ENCODE results near the gene GGT5. TPM values are rescaled to one million over a fixed set of nuclear protein-coding genes. Genes with fewer than 3 reads are reported as not detected.
"Not testable (repeated sequence)": the region's sequence is repeated elsewhere in the genome, so short reads cannot be mapped to it uniquely, and the experiment has no call there.

GGT5 gene
- total RNA-seq, 2 experiments from 2014 or later = not detected

GRCh38 chr22:24183321-24184031 lies 61.4 kb downstream of the GGT5 start:
- no peaks in the 10 kb centered on the region for H3K27me3 Mint-ChIP-seq
- no peaks in the 10 kb centered on the region for H3K27me3 ChIP-seq (ENCODE audit: control insufficient read depth in 1 of 2, insufficient read depth in 2 of 2, low read length in 2 of 2)
- H3K27ac Mint-ChIP-seq = no peak overlapping the region
- no peaks in the 10 kb centered on the region for H3K36me3 ChIP-seq (ENCODE audit: insufficient read depth, low read length)
- intact Hi-C loops (cut with DNase I, micrococcal nuclease) = loop anchor here in 1 of 2 experiments (10.0 kb wide), 1 partner anchor 61 kb away; the partner anchor contains the start of gene GGT5
- CTCF ChIA-PET = no interaction called here
- no peaks in the 10 kb centered on the region for H3K9me3 ChIP-seq (ENCODE audit: control insufficient read depth in 1 of 2, insufficient read depth in 1 of 2, low read length in 2 of 2)
- POLR2A ChIA-PET = no interaction called here
- no peak overlapping the region for H3K4me3 ChIP-seq (ENCODE audit: low read length)
- H3K4me1 Mint-ChIP-seq (ENCODE audit: low read depth) = no peaks in the 10 kb centered on the region
- no peak overlapping the region for H3K27ac ChIP-seq (ENCODE audit: low read depth in 1 of 2, low read length in 2 of 2)
- DNase-seq = no peak
- H3K36me3 Mint-ChIP-seq (ENCODE audit: low read depth) = peaks cover 4% of the 10 kb centered on the region
- ATAC-seq (ENCODE audit: poor library complexity) = no peak
- no peak overlapping the region for H3K4me3 Mint-ChIP-seq
- H3K9me3 Mint-ChIP-seq = no peaks in the 10 kb centered on the region
- no peak for TF ChIP-seq CTCF (IDR thresholded peaks at IDR 0.05)
- H3K4me1 ChIP-seq (ENCODE audit: insufficient read depth, low read length) = no peaks in the 10 kb centered on the region

GRCh38 chr22:24182900-24183246 lies 62.0 kb downstream of the GGT5 start:
- CTCF ChIA-PET, POLR2A ChIA-PET: not testable (repeated sequence)

GRCh38 chr22:24181996-24182899 lies 62.6 kb downstream of the GGT5 start:
- TF ChIP-seq CTCF (IDR thresholded peaks at IDR 0.05) = no peak
- no peak for ATAC-seq (ENCODE audit: poor library complexity)
- Mint-ChIP-seq H3K27ac (no peak overlapping the region), H3K27me3 (no peaks in the 10 kb centered on the region), H3K36me3 (ENCODE audit: low read depth) (peaks cover 7% of the 10 kb centered on the region), H3K9me3 (no peaks in the 10 kb centered on the region), H3K4me1 (ENCODE audit: low read depth) (no peaks in the 10 kb centered on the region), H3K4me3 (no peak overlapping the region)
- no peaks in the 10 kb centered on the region for H3K9me3 ChIP-seq (ENCODE audit: control insufficient read depth in 1 of 2, insufficient read depth in 1 of 2, low read length in 2 of 2)
- H3K36me3 ChIP-seq (ENCODE audit: insufficient read depth, low read length) = peaks cover 11% of the 10 kb centered on the region
- intact Hi-C loops (cut with DNase I, micrococcal nuclease) = loop anchor here in 1 of 2 experiments (10.0 kb wide), 1 partner anchor 63 kb away; the partner anchor contains the start of gene GGT5
- H3K27ac ChIP-seq (ENCODE audit: low read depth in 1 of 2, low read length in 2 of 2) = no peak overlapping the region
- peak in 1 of 14 experiments; percentile 34 for DNase-seq
- CTCF ChIA-PET = no interaction called here
- no peak overlapping the region for H3K4me3 ChIP-seq (ENCODE audit: low read length)
- no peaks in the 10 kb centered on the region for H3K27me3 ChIP-seq (ENCODE audit: control insufficient read depth in 1 of 2, insufficient read depth in 2 of 2, low read length in 2 of 2)
- POLR2A ChIA-PET = no interaction called here
- H3K4me1 ChIP-seq (ENCODE audit: insufficient read depth, low read length) = no peaks in the 10 kb centered on the region

More at GRCh38 chr22:24182900-24183246, 62.0 kb downstream of the GGT5 start:
- H3K27ac ChIP-seq (ENCODE audit: low read depth in 1 of 2, low read length in 2 of 2); H3K36me3 ChIP-seq (ENCODE audit: insufficient read depth, low read length); H3K4me3 ChIP-seq (ENCODE audit: low read length); H3K4me1 ChIP-seq (ENCODE audit: insufficient read depth, low read length); H3K36me3 Mint-ChIP-seq (ENCODE audit: low read depth); H3K4me3 Mint-ChIP-seq; H3K27ac Mint-ChIP-seq; ATAC-seq (ENCODE audit: poor library complexity); DNase-seq; H3K9me3 ChIP-seq (ENCODE audit: control insufficient read depth in 1 of 2, insufficient read depth in 1 of 2, low read length in 2 of 2); H3K4me1 Mint-ChIP-seq (ENCODE audit: low read depth); H3K27me3 Mint-ChIP-seq; H3K9me3 Mint-ChIP-seq; H3K27me3 ChIP-seq (ENCODE audit: control insufficient read depth in 1 of 2, insufficient read depth in 2 of 2, low read length in 2 of 2): not testable (repeated sequence)
- intact Hi-C loops (cut with DNase I, micrococcal nuclease) = loop anchor here in 1 of 2 experiments (10.0 kb wide), 1 partner anchor 62 kb away; the partner anchor contains the start of gene GGT5

Measured in CD4-positive, alpha-beta T cell (primary cell).